Measurements from ENCODE around the gene IQGAP2. TPM values are rescaled to one million over a fixed set of nuclear protein-coding genes. Genes with fewer than 3 reads are reported as not detected.

The IQGAP2 gene
- total and polyA plus RNA-seq, 2 donors (not counting 1 experiment from before 2014, with no cell fraction given): 8.1 to 15.0 TPM

- no peak overlapping the region for H3K4me3 ChIP-seq (ENCODE audit: control extremely low read depth in 1 of 5, extremely low read depth in 1 of 5, insufficient read depth in 1 of 5, low read depth in 2 of 5, low read length in 4 of 5)
- H3K4me2 ChIP-seq (replicated peaks; ENCODE audit: low read depth, low read length, poor library complexity, severe bottlenecking): no peak overlapping the region
- no peaks in the 10 kb centered on the region for H4K20me1 ChIP-seq (ENCODE audit: control insufficient read depth, insufficient read depth, low read length, poor library complexity, severe bottlenecking)
- Mint-ChIP-seq H3K27me3 (no peaks in the 10 kb centered on the region), H3K4me3 (no peak overlapping the region), H3K4me1 (peaks cover 6% of the 10 kb centered on the region), H3K9me3 (ENCODE audit: insufficient read depth) (no peaks in the 10 kb centered on the region), H3K27ac (no peak overlapping the region)
- no peaks in the 10 kb centered on the region for H3K27me3 ChIP-seq (replicated peaks in 1 of 4; ENCODE audit: control extremely low read depth in 1 of 4, control insufficient read depth in 3 of 4, insufficient read depth in 4 of 4, low read length in 3 of 4)
- intact Hi-C loops (cut with micrococcal nuclease): no loop called here
- ChIA-PET POLR2A (no interaction called here), CTCF (no interaction called here)
- H3K27ac ChIP-seq (ENCODE audit: low read length in 2 of 2): no peak overlapping the region
- peaks cover 0 to 8% of the 10 kb centered on the region in 2 experiments for H3K36me3 ChIP-seq (replicated peaks in 1 of 2; ENCODE audit: control extremely low read depth in 1 of 2, control insufficient read depth in 1 of 2, extremely low read depth in 1 of 2, insufficient read depth in 2 of 2, low read length in 1 of 2)
- no CpG with 5 or more reads among the region's 3 CpGs for WGBS (ENCODE audit: insufficient coverage)
- no peak overlapping the region for H3K9ac ChIP-seq (ENCODE audit: low read length)
- TF ChIP-seq EZH2 (IDR thresholded peaks at IDR 0.05; ENCODE audit: borderline replicate concordance, insufficient read depth, low read depth, low read length, poor library complexity, severe bottlenecking): no peak
- TF ChIP-seq CTCF (IDR thresholded peaks at IDR 0.05): no peak
- H3K4me1 ChIP-seq (ENCODE audit: control insufficient read depth in 2 of 2, insufficient read depth in 2 of 2, low read length in 2 of 2): peaks cover 3 to 7% of the 10 kb centered on the region in 2 donors
- no peaks in the 10 kb centered on the region for H3K9me3 ChIP-seq (ENCODE audit: control extremely low read depth in 1 of 3, control insufficient read depth in 2 of 3, insufficient read depth in 1 of 3, low read length in 2 of 3)
- ATAC-seq (ENCODE audit: low read depth): no peak
- H2AFZ ChIP-seq (ENCODE audit: insufficient read depth, low read depth, low read length, poor library complexity, severe bottlenecking): no peak overlapping the region
- no peak for DNase-seq
- no peaks in the 10 kb centered on the region for H3K79me2 ChIP-seq (ENCODE audit: control insufficient read depth, insufficient read depth, low read length)
Measured at GRCh38 chr5:76689321-76690036, 286.4 kb downstream of the IQGAP2 start.

- 100% methylated on average over 1 of the region's 3 CpGs for WGBS (ENCODE audit: insufficient coverage)
- Mint-ChIP-seq H3K4me3 (no peak overlapping the region), H3K27me3 (no peaks in the 10 kb centered on the region), H3K4me1 (no peaks in the 10 kb centered on the region), H3K9me3 (ENCODE audit: insufficient read depth) (no peaks in the 10 kb centered on the region), H3K27ac (no peak overlapping the region)
- Histone ChIP-seq H3K9me3 (ENCODE audit: control extremely low read depth in 1 of 3, control insufficient read depth in 2 of 3, insufficient read depth in 1 of 3, low read length in 2 of 3) (no peaks in the 10 kb centered on the region), H3K9ac (ENCODE audit: low read length) (no peak overlapping the region), H3K27me3 (replicated peaks in 1 of 4; ENCODE audit: control extremely low read depth in 1 of 4, control insufficient read depth in 3 of 4, insufficient read depth in 4 of 4, low read length in 3 of 4) (no peaks in the 10 kb centered on the region), H2AFZ (ENCODE audit: insufficient read depth, low read depth, low read length, poor library complexity, severe bottlenecking) (no peak overlapping the region), H4K20me1 (ENCODE audit: control insufficient read depth, insufficient read depth, low read length, poor library complexity, severe bottlenecking) (no peaks in the 10 kb centered on the region), H3K27ac (ENCODE audit: low read length in 2 of 2) (no peak overlapping the region), H3K4me3 (ENCODE audit: control extremely low read depth in 1 of 5, extremely low read depth in 1 of 5, insufficient read depth in 1 of 5, low read depth in 2 of 5, low read length in 4 of 5) (no peak overlapping the region), H3K79me2 (ENCODE audit: control insufficient read depth, insufficient read depth, low read length) (no peaks in the 10 kb centered on the region), H3K36me3 (replicated peaks in 1 of 2; ENCODE audit: control extremely low read depth in 1 of 2, control insufficient read depth in 1 of 2, extremely low read depth in 1 of 2, insufficient read depth in 2 of 2, low read length in 1 of 2) (peaks cover under 1 to 8% of the 10 kb centered on the region in 2 experiments), H3K4me2 (replicated peaks; ENCODE audit: low read depth, low read length, poor library complexity, severe bottlenecking) (no peak overlapping the region), H3K4me1 (ENCODE audit: control insufficient read depth in 2 of 2, insufficient read depth in 2 of 2, low read length in 2 of 2) (no peaks in the 10 kb centered on the region)
- intact Hi-C loops (cut with micrococcal nuclease): no loop called here
- ChIA-PET CTCF (no interaction called here), POLR2A (no interaction called here)
- DNase-seq: no peak
- ATAC-seq (ENCODE audit: low read depth): no peak
- TF ChIP-seq EZH2 (IDR thresholded peaks at IDR 0.05; ENCODE audit: borderline replicate concordance, insufficient read depth, low read depth, low read length, poor library complexity, severe bottlenecking) (no peak), CTCF (IDR thresholded peaks at IDR 0.05) (no peak)
Measured at GRCh38 chr5:76690037-76690679, 287.1 kb downstream of the IQGAP2 start.
